Adrenal gland (tissue), 5 donors: ENCODE data around the gene FOCAD.

Experiments used
- POLR2A ChIP-seq, 2 donors: fragments of 450-650 bp; IDR thresholded peaks; one replicate each; pipeline ENCODE4 v1.6.1; 2017; ENCODE audit warnings: antibody characterized with exemption in 2 of 2, mild to moderate bottlenecking in 2 of 2, moderate library complexity in 1 of 2
- TF ChIP-seq, protein P1 (sequence below), 6 experiments: fragments of 450-650 bp in 4 of 6; fragments of 200-600 bp in 2 of 6; sonication (generic) in 1 of 6; IDR thresholded peaks; 1 replicate in 5 of 6; 2 replicates in 1 of 6; pipeline versions ENCODE4 v1.5.1 to v1.8.0; 2016 to 2021; ENCODE audit warnings: antibody characterized with exemption in 6 of 6, mild to moderate bottlenecking in 2 of 6, moderate library complexity in 1 of 6
- donor health status: DM: no; HTN: no; CAD: no.

DNA sequence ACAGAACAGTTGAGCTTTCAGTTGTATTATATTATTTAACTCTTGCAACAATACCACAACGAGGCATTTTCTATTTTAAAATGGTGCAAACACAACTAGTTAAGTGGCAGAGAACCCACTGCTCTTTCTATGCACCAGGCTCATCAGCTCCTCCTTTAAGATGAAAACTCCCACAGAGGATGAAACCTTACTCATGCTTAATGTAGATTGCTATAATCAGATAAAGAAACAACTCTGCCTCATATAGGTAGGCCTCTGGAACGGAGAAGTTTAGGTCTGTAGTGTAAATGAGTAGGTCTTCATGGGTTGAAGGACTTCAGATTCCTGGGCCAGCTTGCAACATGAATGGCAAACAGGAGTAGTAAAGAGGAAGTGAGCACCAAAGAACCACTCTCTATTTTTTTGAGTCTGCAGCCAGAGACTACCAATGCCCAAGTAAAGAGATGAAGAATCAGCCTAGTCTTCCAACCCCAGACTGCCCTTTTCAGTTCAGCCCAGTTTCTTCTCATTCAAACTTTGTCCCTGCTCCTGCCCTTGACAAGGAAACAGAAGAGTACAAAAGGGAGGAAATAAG is 313.5 kb downstream of the FOCAD start:
- TF ChIP-seq, protein P1, sequence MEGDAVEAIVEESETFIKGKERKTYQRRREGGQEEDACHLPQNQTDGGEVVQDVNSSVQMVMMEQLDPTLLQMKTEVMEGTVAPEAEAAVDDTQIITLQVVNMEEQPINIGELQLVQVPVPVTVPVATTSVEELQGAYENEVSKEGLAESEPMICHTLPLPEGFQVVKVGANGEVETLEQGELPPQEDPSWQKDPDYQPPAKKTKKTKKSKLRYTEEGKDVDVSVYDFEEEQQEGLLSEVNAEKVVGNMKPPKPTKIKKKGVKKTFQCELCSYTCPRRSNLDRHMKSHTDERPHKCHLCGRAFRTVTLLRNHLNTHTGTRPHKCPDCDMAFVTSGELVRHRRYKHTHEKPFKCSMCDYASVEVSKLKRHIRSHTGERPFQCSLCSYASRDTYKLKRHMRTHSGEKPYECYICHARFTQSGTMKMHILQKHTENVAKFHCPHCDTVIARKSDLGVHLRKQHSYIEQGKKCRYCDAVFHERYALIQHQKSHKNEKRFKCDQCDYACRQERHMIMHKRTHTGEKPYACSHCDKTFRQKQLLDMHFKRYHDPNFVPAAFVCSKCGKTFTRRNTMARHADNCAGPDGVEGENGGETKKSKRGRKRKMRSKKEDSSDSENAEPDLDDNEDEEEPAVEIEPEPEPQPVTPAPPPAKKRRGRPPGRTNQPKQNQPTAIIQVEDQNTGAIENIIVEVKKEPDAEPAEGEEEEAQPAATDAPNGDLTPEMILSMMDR (IDR thresholded peaks at IDR 0.05): no peak
- TF ChIP-seq POLR2A (IDR thresholded peaks at IDR 0.05): no peak
